ENCODE results near the gene GOLGA6L7.
A peak's percentile ranks its signal among the peaks of the same experiment; 100 is the strongest.
"Not testable (repeated sequence)": the region's sequence is repeated elsewhere in the genome, so short reads cannot be mapped to it uniquely, and the experiment has no call there.

The GOLGA6L7 gene, protein sequence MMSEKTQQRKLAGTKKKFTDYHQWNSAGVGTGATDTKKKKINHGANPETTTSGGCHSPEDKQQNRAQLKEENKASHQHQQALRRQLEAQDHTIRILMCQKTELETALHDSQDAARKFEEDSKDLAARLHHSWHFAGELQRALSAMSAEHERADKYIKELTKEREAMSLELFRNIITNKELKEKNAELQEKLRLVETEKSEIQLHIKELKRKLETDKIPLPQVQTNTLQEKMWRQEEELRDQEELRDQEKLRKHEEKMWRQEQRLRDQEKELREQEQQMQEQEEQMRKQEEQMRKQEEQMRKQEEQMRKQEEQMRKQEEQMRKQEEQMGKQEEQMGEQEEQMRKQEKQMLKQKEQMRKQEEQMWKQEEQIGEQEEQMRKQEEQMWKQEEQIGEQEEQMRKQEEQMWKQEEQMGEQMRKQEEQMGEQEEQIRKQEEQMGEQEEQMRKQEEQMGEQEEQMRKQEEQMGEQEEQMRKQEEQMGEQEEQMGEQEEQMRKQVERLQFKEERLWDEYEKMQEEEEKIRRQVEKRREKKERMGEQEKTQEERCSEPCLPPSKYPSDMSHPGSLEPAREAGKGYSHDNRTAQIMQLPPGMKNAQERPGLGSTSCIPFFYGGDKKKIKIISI

DNA sequence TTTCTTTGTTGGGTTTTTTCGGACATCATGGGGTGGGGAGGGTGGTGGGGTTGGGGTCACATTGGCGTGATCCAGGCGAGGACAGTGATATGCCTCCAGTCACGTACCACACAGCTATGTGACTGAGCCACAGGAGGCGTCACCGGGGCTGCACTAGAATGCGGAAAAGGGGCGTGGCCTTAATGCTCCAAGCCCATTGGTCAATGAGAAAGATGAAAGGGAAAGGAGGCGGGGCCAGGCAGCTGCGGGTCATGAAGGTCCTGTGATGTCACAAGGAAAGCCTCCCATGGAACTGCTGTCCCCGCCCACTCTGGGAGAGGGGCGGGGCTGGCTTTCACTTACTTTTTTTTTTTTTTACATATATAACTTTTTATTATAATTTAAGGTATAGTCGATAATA is at the start of gene GOLGA6L7:
Gene GOLGA6L7 (minus strand): TSS at position 124 of the 400 bp plus-strand sequence. CDS start 95 bp downstream, at position 29.
- DNase-seq (ENCODE audit: low spot score); FAIRE-seq: not testable (repeated sequence)

DNA sequence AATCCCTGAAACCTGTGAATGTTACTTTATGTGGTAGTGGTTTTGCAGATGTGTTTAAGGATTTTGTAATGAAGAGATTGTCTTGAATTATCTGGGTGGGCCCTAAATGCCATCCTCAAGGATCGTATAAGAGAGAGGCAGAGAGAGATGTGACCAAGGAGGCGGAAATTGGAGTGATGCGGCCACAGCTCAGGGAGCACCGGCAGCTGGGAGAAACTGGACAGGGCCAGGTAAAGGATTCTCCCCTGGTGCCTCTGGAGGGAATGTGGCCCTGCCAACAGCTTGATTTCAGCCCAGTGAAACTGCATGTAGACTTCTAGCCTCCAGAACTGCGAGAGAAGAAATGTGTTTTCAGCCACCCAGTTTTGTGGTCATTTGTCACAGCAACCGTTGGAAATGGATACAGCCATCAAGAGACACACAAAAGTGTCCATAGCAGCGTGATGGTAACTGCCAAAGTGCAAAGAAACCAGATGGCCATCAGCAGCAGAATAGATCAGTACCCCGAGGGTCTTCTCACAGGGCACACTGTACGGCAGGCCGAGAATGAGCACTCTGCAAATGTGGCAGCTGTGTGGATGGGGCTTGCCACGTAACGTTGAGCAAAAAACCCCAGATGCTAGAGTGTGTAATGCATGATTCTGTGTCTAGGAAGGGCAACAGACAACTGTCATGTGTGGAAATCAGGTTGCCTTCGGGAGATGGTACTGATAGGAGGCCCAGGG is 49.6 kb upstream of the GOLGA6L7 start:
- FAIRE-seq (no peak), DNase-seq (ENCODE audit: low spot score) (no peak)

DNA sequence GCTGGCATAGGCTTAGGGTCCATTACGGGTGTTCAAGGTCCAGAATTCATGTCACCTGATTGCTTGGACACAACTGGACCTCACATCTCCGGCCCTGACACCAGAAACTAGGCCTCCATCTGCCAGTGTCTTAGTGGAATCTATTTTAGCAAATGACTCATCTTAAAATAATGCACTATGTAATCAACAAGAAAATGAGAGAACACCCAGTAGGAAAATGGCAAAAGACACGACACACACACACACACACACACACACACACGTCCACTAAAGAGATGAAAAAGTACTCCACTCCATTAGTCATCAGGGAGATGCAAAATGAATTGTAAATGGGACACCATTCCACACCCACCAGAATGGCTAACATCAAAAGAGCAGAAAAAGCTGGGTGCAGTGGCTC is 48.5 kb upstream of the GOLGA6L7 start:
- DNase-seq (ENCODE audit: low spot score) (peak; percentile 73), FAIRE-seq (no peak)

DNA sequence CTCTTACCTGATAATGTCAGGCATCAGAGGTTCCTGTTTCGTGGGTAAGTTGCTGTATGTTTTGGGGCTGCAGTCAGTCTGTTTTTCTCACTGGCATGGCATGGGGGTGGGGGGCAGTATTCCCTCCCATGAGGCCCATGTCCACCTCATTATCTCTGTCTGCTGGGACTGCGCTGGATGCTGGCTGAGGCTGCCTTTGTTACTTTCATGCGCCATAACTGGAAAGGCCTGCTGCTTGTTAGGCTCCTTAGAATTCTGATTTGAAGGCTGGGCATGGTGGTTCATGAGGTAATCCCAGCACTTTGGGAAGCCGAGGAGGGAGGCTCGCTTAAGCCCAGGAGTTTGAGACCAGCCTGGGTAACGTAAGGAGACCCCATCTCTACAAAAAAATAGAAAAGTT is 47.1 kb upstream of the GOLGA6L7 start:
- FAIRE-seq (no peak), DNase-seq (ENCODE audit: low spot score) (no peak)

DNA sequence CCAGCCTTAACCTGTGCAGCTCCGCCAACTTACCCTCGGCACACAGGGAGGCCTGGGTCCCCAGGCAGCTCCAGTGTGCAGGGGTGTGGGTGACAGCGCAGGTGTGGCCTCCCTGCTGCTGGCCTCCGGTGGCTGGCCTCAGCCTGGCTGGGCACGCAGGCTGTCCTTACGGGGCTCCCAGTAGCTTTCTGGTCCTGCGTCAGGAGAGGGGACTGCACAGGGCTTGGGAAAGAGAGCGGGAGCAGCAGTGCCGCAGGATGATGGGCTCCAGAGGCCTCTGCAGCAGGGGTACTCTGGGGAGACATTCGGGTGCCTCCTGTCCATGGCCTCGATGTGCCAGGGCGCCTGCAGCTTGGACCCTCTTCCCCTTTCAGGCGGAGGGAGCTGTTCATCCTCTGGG is 46.7 kb upstream of the GOLGA6L7 start:
- DNase-seq (ENCODE audit: low spot score) (no peak), FAIRE-seq (no peak)

DNA sequence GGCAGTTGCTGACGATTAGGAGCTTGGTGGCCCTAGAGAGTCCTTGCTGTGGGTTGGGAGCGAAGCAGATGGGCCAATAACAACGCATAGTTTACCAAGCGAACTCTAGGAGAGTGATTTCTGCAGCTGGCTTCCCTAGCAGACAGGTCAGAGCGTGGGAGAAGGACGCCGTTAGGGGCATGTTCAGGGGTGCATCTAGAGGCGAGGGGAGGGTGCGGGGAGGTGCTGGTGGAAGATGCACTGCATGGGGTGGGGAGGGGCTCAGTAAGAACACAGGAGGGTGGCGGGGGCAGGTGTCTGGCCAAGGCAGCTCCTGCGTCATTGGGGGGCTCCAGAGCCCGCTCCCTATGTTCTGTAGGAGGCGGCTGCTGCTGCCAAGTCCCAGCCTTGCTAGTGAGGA is 46.2 kb upstream of the GOLGA6L7 start:
- FAIRE-seq (no peak), DNase-seq (ENCODE audit: low spot score) (no peak)

DNA sequence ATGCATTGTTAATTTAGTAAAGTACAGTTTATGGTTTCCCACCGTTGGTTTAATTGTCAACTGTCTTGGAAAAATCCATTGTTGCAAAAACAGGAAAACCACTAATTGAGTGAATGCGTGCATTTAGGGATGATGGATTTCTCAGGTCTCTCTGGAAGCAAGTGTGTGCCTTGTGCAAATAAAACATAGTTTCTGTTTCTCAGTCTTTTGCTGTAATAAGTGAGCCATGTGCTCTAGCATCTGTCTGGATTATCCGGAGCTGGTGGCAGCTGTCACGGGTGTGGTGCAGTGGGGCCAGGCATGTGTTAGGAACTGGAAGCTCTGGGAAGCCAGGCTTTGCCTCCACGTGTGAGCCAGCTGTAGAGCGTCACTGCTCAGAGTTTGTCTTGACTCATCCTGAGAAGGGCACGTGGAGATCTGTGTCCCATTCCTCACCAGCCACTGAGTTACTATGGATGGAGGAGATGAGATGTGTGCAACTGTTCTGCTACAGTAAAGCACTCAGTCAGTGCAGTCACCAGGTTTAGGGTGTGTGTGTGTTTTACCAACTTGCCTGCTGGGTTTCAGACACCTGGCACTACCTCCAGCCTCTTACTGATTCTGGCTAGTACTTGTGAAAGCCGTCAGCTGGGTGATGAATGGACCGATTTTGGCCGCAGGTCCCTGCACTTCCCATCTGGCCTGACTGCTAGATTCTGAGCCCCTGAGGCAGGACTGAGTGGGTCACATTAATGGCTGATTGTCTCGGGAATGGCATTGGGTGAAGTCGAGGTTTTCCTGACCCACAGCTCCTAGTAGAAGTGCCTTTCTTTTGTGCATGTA is 44.6 kb upstream of the GOLGA6L7 start:
- FAIRE-seq (no peak), DNase-seq (ENCODE audit: low spot score) (no peak)

DNA sequence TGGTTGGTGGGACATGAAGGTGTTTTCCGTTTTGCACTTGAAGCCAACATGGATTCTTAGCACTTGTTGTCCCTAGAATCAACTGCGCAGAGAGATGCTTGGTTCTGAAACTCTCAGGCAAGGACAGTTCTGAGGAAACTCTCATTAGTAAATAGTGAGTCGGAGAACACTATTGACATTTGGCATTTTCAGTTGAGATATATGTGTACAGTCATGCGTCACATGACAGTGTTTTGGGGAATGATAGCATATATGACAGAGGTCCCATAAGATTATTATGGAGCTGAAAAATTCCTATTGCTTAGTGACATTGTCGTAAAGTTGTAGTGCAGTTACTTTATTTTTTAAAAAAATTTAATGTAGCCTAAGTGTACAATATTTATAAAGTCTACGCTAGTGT is 43.1 kb upstream of the GOLGA6L7 start:
- FAIRE-seq (no peak), DNase-seq (ENCODE audit: low spot score) (no peak)

DNA sequence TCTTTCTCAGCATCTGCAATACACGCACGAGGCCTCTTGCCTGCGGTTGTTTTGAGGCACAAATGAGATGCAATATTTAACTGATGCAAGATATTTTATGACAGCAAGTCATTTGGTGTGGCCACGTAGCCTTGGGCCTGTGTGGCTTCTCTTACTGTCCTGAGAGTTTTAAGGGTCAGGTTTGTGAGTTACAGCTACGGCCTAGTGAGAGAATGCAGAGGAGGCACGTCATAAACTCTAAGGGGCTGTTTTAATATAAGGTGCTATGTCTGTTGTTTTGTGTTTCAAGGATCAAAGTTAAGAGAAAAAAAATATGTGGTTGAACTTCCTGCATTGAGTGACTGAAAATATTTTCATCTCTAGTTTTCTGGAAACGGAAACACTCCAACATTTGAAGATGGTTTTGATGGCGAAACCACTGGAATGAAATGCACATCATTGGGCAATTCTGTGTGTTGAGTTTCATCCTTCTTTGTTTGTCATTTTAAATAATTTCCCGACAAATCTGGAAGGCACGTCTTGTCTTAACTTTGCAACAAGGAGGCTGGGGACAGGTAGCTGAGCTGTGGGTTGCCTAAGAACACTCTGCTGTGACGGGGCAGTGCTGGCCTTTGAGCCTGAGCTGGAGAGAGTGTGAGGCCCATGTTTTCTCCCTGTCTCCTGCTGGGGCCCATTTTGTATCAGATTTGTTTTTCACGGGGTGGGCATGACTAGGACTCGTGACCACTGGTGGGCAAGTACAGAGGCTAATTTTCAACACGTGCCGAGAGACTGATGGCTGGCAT is 42.5 kb upstream of the GOLGA6L7 start:
- DNase-seq (ENCODE audit: low spot score), result no peak
- FAIRE-seq, result no peak

DNA sequence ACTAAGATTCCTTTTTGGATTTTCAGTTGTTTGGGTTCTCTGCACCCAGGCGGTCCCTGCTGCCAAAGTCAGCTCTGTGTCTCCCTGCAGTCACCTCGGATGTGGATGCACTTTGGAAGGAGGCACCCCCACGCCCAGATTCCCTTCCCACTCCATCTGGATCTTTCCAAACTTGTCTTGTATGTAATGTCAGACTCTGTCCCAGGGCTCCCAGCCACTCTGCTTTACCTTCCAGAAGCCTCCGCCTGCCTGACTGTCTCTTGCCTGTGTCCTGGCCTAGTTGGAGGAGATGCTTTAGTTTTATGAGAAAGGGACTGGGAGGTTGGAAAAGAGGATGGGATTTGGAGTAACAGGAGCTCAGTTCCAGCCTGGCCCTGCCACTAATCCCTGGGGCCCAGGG is 41.8 kb upstream of the GOLGA6L7 start:
- not testable (repeated sequence) for FAIRE-seq; DNase-seq (ENCODE audit: low spot score)

DNA sequence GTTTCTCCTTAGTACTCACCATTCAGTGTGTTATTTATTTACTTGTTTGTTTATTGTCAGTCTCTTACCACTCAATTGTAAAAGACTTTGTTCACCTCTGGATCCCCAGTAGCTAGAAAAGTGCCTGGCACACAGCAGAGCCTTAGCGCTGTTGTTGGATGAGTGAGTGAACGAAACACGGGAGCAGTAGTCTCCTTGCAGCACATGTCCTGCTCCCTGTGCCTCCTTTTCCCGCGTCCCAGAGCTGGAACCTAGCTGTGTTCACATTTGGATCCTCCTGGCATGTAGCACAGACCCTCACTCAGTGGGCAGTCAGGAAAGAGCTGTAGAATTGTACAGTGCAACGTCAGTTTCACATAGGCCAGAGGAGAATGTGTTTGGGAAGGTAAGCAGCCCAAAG is 41.4 kb upstream of the GOLGA6L7 start:
- not testable (repeated sequence) for DNase-seq (ENCODE audit: low spot score); FAIRE-seq

DNA sequence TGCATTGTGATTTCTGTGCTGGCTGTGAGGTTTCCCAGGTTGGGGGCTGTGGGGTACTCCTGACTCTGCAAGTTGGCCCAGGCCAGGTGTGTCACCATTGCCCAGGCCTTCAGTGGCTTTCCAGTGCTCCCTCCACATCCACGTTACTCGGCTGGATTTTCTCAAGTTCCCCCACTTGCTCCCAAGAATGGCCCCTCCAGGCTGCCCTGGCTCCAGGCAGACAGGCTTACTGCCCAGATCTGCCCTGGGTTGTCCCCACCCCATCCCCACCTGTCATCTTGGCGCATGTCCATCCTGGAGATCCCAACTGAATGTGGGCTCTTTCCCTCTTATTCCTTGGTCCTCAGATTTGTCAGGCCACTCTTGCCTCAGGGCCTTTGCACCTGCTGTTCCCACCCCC is 40.9 kb upstream of the GOLGA6L7 start:
- no peak for FAIRE-seq

DNA sequence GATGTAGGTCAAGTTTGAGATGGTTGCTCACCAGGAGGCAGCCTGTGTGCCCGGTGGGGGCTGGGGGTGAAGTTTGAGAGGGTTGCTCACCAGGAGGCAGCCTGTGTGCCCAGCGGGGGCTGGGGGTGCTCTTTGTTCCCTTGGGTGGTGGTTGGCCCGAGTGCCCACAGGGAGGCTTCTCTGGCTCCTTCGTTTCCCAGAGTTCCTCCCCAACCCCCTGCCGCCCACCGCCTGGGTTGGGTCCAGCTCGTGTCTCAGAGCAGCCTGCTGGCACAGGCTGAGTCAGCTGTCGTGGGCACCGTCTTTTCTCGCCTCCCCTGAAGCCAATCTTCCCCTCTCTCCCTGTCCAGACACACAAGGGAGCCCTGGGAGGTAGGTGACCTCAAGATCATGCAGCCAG is 40.5 kb upstream of the GOLGA6L7 start:
- DNase-seq (ENCODE audit: low spot score), result no peak
- FAIRE-seq, result no peak

More for the DNA sequence above, 40.9 kb upstream of the GOLGA6L7 start:
- DNase-seq (ENCODE audit: low spot score), result no peak

DNA sequence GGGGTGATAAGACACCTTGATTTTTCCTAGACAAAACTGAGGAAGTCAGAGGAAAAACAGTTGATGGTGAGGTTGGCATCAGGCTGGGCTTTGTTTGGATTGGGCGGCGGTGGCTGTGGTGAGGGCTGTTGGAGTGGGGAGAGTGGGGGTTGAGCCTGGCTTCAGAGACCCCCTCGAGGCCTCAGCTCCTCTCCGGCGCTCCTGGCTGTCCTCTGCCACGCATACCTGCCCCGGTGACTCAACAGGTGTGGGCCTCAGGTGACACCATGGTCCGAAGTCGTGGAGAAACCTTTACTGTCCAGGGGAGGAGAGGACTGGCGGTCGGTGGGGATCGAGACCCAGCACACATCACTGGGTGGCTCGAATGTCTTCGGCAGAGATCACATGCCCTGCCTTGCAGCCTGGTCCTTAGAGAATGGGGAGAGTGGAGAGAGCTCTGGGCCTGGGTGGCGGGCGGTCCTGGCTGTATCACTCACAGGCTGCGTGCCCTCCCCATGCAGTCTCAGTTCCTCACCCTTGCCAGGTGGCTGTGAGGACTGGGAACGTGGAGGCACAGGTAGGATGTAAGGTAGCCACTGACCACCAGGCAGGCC is 40.0 kb upstream of the GOLGA6L7 start:
- FAIRE-seq, result no peak
- DNase-seq (ENCODE audit: low spot score), result no peak

DNA sequence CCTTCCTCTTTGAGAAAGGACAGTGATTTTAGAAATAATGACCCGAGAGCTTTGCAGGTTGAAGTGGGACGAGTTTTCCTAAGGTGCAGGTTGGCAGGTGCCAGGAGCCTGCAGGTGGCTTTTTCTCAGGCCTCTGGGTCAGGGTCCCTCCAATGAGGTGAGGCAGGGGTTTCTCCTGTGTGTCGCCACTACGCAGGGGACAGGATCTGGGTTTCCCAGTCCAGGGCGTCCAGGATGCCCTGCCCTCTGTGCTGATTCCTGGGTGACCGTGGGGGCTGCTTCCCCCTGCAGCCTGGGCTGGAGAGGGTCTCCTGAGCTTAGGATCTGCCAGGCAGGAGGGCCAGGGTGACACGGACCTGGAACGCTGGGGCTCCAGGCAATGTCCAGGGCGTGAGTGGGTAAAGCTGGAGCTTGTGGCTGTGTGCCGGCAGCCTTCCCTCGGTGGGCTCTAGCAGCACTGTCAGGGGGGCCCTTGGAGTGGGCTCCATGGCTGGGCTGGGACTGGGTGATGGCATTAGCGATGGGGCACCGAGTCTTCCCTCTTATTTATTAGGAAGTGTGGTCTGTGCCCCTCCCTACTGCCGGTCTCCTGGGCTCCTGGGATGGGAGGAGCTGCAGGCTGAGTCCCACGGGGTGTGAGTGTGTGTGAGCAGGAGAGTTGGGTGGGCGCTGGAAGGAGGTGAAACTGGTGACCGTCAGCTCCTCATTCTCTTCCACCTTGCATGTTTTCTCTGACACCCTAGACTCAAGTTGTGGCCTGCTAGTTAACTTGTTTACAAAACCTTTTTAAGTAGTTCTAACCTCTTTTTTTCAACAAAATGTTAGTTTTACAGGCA is 39.1 kb upstream of the GOLGA6L7 start:
- no peak for DNase-seq (ENCODE audit: low spot score)
- no peak for FAIRE-seq

DNA sequence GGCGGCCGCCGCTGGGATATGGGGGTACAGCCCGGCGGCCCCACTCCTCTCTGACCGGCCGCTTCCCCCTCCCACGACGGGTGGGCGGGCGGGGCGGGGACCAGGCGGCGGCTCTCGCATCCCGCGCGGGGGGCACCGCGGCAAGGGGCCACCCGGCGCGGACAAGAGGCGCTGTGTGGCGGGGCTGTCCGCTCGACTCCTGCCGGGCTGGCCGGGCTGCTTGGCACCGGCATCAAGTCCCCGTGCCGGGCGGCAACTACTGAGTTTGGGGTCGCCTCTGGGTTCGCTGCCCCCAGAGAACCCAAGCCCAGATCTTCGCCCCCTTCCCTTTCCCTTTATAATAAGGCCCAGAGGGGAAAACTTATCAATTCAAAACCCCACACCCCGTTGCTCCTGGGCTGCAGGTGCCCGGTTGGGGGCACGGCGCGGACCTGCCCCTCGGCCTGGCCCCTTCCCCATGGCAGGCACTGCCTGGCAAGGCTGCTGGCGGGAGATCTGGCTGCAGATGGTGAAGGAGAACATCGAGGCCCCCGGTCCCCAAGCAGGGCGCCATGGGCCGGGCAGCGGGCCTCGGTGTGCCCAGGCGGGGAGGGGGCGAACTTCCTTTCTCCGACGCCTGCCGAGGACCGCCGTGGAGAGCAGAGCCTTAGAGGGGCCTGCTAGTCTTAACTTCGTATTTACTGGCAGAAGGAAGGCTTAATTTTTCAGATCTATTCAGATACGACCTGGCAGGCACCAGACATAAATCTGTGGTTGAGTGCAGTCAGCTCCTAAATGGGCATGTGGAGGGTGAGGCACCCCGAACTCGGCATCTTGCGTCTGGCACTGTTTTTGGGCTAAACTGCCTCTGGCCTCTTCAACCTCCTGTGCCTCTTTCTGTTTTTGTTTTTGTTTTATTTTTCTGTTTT is 38.2 kb upstream of the GOLGA6L7 start:
- peak; percentile 18 for DNase-seq (ENCODE audit: low spot score)

DNA sequence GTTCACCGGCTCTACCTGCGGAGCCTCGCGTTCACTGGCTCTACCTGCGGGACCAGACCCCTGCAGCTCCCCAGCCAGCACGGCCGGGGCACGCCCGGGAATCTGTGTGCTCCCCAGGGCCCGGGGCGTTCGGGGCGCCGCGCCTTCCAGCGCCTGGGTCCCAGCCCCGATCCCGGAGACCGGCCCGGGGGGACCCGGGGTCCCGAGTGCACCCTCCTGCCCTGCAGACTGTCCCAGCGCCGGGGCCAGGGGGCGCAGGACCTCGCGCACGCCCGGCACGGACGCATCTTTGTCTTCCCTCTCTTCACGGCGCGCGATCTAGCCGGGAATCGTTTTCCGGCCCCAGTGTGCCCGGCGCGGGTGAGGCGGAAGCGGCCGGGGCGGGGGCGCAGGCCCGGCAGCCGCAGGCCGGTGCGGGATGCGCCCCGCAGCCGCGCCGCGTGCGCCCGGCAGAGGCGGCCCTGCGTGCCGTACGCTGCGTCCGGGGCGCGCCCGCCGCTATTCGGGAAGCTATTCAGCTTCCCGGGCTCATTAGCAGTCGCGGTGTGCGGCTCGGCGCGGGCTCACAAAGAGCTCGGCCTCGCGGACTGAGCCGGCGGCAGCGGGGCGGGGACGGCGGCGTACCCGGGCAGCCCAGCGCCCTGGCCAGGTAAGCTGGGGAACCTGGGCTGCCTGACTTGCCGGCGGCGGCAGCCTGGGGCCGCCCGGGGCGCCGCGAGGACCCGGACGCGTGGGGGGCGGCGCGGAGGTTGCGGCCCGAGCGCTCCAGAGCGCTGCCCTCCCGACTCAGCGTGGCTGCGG is 37.4 kb upstream of the GOLGA6L7 start, which contains the start of gene APBA2:
Gene APBA2 (plus strand): TSS at position 345 of the 801 bp plus-strand sequence. CDS start 167,911 bp downstream, outside the sequence.
- FAIRE-seq (no peak), DNase-seq (ENCODE audit: low spot score) (peak; percentile 44)

More for the DNA sequence above, 38.2 kb upstream of the GOLGA6L7 start:
- FAIRE-seq, result no peak

Measured in urothelium cell line (cell line).